GM21619 (cell line): ENCODE measurements around the gene NMNAT2.

Experiments used
- ATAC-seq: cut with Tn5 transposase; IDR thresholded peaks from one replicate; pipeline ENCODE4 v1.9.1; 2021; ENCODE audit not compliant: unreplicated experiment

The NMNAT2 gene

GRCh38 chr1:183218027-183218618 is 200.1 kb downstream of the NMNAT2 start:
- no peak for ATAC-seq

- ATAC-seq: no peak
Observed at GRCh38 chr1:183215936-183216335, 202.2 kb downstream of the NMNAT2 start.

GRCh38 chr1:183215076-183215720 is 203.0 kb downstream of the NMNAT2 start:
- ATAC-seq: no peak

GRCh38 chr1:183214021-183214970 is 203.9 kb downstream of the NMNAT2 start:
- no peak for ATAC-seq

GRCh38 chr1:183212870-183213269 is 205.3 kb downstream of the NMNAT2 start:
- no peak for ATAC-seq

- ATAC-seq: no peak
Observed at GRCh38 chr1:183210681-183211080, 207.5 kb downstream of the NMNAT2 start.

- peak; percentile 74 for ATAC-seq
Observed at GRCh38 chr1:183209533-183210158, 208.5 kb downstream of the NMNAT2 start.

GRCh38 chr1:183206538-183207122 is 211.6 kb downstream of the NMNAT2 start:
- no peak for ATAC-seq

GRCh38 chr1:183205196-183205781 is 212.9 kb downstream of the NMNAT2 start:
- no peak for ATAC-seq

GRCh38 chr1:183203094-183203493 is 215.1 kb downstream of the NMNAT2 start:
- no peak for ATAC-seq

GRCh38 chr1:183200451-183200850 is 217.7 kb downstream of the NMNAT2 start:
- no peak for ATAC-seq

- ATAC-seq: no peak
Observed at GRCh38 chr1:183199304-183199703, 218.9 kb downstream of the NMNAT2 start.

- no peak for ATAC-seq
Observed at GRCh38 chr1:183198463-183198862, 219.7 kb downstream of the NMNAT2 start.
